ENCODE data around the gene TMEM108.

The TMEM108 gene

DNA sequence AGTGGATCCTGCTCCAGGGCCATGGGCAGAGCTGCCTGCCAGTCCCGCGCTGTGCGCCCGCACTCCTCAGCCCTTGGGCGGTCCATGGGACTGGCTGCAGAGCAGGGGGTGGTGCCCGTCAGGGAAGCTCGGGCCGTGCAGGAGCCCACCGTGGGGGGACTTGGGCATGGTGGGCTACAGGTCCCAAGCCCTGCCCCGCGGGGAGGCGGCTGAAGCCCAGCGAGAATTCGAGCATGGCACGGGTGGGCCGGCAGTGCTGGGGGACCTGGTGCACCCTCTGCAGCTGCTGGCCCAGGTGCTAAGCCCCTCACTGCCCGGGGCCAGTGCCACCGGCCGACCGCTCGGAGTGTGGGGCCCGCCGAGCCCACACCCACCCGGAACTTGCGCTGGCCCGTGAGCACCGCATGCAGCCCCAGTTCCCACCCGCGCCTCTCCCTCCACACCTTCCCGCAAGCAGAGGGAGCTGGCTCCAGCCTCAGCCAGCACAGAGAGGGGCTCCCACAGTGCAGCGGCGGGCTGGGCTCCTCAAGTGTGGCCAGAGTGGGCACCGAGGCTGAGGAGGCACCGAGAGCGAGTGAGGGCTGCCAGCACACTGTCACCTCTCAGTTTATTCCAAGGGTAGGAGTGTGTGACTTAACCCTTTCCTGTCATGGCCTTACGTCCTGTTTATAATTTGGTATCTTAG lies 129.3 kb downstream of the TMEM108 start:
- DNase-seq (ENCODE audit: low spot score): no peak

DNA sequence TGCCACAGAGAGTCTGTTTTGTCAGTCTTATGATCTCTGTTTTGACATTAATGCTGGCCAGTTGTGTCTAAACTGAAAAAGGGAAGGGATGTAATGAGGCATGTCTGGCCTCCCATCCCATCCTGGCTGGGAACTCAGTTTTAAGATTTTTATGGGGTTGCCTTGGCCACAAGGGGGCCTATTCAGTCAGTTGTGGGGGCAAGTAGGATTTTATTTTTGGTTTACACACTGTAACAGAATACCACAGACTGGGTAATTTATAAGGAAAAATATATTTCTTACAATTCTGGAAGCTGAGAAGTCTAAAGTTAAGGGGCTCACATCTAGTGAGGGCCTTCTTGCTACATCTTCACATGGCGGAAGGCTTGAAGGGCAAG lies 129.8 kb downstream of the TMEM108 start:
- DNase-seq (ENCODE audit: low spot score): no peak

DNA sequence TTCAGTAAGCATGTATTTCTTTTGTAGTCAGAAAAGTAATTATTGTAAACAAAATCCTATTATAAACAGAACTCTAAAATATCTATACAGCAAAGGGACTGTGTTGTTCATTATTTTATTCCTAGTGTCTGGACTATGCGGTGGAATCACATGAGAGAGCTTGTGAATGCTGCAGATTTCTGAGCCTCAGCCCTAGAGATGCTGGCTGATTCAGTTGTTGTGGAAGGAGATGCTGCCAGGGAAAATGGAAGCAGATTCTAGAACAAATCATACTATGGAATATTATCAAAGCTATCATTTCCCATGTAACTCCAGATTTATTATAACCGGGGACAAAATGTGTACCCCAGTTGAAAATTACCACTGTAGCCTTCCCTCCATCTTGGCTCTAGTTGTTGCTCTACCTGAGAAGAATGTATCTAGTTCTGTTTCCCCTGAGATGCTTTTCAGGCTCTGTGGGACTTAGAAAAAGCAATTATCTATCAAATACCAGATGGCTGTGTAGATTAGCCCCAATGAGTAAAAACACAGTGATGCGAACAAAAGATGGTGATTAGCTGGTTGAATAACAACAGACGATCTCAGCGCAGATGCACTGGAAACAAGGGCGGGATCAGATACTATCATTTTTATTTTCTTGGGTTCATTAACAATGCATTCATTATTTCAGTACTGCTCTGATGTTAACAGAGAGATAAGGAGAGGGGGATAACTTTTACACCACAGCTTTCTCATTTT lies 131.3 kb downstream of the TMEM108 start:
- DNase-seq (ENCODE audit: low spot score): no peak

DNA sequence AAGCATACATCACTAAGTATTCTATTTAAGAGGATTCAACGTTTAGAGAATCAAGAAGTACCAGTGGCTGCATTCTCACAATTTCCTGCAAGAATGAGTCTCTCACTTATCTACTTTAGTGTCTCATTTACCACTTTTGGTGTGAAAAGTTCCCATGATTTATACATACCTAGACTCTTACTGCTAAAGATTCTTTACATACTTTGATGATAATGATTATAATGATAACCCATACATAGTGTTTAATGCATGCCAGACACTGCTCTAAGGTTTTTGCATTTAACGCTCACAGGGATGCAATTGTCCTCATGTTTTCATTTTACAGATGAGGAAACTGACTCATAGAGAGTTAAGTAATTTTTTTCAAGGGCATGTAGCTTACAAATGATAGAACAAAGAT lies 133.6 kb downstream of the TMEM108 start:
- no peak for DNase-seq (ENCODE audit: low spot score)

DNA sequence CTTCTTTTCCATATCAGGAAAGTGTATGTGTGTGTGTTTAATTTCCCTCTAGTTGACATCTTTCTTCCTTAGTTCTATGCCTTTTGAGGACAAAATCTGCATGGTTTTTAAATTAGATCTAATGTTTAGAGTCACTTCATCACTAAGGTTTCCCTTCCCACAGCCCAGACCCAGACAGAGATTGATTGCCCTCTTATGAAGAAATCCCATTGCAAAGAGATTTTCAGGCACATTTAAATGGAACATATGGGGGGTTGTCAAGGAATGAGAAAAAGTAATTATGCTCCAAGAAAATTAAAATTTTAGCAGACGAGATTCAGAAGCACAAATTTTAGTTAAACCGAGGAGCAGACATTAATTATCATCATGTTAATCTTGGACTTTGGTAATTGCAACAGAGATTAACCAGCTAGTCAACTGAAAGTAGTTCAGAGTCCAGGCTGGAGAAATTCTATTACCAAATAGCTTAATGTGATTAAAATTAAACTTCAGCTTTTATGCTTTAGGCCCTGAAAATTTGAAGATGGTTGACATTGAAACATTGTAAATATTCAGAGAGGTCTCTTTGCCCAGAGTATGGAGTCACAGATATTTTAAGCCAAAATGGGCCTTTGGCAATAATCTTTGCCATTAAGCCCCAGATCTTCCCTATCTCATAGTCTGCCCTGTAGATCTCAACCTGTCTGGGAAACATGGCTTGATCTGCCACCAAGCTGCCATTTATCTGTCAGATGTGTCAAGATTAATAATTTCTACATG lies 143.4 kb downstream of the TMEM108 start:
- DNase-seq (ENCODE audit: low spot score): no peak

DNA sequence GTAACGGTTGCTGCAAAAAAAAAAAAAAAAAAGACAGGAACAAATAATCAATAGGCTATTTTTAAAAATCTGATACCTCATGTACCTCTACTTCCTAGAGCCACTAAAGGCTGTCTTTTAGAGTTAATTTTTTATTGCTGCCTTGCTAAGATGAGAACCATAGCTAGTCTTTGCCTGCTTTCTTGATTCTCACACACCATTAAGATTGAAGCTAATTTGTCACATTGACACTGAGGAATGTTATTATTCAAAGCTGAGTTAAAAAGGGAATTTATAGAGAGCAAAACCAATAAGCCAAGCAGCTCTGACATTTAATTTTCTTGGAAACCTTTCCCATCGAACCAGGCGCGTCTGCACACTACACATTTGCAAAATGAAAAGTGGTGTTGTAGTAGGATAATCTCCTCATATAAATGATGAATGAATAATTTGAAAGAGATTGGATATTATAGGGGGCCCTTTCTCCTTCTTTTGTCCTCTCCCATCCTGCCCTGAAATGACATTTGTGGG lies 149.7 kb downstream of the TMEM108 start:
- no peak for DNase-seq (ENCODE audit: low spot score)

DNA sequence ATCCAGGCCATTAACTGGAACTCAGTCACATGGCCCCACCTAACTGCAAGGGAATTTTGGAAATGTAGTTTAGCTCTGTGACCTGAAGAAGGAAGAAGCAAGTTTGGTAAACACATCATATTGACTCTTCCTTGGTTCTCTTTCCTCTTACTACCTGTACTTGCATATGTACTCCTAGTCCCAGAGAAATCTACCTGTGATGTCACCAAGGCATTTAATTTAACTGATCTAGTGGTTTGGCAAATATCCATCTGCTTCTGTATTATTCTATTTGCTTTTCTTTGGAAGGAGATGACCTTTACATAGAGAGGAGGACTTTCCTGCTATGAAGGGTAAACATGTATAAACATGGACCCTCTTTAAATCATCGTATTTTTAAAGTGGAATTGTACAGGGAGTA lies 150.8 kb downstream of the TMEM108 start:
- DNase-seq (ENCODE audit: low spot score): no peak

DNA sequence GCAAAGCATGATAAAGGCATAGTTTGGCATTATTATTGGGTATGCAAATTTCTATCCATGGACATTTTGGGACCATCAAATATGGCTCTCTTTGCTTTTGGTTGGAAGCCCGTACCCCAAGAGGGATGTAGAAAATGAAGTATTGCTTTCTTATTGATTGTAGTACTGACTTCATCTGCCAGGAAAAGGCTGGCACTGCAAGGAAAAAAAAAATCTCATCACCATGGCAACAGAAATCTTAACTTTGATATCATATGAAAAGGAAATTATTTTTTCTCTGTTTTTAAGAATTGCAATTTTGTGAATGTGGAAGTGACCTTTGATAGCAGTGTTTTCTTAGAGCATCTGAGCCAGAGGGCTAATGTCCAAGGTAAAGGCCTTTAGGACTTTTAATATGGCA lies 151.7 kb downstream of the TMEM108 start:
- no peak for DNase-seq (ENCODE audit: low spot score)

DNA sequence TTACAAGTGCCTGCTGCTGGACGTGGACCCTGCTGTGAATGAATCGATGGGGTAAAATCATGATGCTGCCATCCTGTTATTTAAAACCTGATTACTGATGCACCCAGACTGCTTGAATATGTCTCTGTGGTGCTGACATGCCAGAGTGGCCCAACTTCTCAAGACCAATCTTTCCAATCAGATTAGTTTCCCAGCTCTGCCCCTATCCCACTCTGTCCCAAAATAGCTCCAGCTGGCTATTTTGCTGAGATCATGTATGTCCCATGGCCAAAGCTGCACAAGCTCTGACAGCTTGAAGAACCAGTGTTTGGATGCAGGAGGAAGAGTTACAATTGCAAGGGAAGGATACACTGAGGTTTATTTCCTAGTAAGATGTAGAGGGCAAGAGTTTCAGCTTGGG lies 153.6 kb downstream of the TMEM108 start:
- no peak for DNase-seq (ENCODE audit: low spot score)

DNA sequence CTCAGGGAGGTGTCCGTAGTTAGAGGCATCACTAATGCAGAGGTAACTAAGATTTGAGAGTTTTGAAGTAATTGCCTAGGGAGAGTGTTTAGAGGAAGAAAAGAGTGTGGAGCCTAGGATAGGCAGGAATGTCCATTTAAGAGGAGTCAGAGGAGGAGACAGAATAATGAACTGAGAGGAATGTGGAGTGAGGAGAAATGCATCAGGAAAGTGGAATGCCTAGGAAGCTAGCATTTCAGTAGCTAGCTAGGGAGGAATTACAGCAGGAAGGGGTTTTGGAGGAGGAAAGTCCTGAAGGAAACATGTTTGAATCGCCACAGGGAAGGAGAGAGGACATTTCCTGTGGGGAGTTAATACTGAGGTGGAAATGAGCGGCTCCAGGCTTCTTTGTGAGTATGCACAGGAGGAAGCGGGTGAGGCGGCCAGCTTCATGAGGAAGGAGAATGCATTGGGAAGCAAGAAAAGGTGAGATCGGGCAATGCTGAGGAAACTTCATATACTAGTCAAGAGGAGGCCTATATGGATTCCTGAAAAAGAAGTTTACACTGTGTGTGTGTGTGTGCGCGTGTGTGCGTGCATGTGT lies 154.3 kb downstream of the TMEM108 start:
- DNase-seq (ENCODE audit: low spot score): no peak

DNA sequence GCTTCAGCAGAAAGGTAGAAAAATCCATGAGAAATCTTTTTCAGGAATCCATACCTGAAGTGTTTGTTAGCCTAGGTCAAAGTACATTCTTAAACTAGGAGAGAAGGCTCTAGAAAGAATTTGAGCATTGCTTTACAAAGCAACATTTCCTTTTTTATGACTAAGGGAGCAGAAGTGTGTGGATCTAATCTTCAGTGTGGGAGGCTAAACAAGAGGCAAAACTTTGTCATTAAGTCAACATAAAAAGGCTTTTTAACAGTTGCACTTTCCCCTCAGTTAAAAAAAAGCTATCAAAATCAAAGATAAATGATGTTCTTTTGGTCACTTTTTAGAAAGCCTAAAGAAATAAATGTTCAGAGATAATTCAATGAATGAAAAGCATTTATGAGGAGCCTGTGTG lies 154.8 kb downstream of the TMEM108 start:
- DNase-seq (ENCODE audit: low spot score): no peak

DNA sequence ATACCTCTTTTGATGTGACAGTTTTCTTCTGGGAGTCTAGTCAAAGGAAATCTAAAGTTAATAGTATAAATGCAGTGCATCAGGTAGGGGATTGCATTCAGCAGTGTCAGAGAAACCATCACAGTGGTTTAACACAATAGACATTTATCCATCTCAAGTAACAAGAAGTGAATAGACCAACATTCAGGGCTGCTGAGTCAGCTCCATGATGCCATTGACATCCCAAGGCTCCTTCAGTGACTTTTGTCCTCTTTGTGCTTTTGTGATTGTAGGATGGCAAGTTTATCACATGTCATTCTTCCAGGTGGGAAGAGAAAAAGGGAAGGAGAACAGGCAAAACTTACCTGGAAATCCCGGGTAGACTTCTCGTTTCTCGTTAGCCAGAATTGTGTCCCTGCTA lies 158.3 kb downstream of the TMEM108 start:
- no peak for DNase-seq (ENCODE audit: low spot score)

DNA sequence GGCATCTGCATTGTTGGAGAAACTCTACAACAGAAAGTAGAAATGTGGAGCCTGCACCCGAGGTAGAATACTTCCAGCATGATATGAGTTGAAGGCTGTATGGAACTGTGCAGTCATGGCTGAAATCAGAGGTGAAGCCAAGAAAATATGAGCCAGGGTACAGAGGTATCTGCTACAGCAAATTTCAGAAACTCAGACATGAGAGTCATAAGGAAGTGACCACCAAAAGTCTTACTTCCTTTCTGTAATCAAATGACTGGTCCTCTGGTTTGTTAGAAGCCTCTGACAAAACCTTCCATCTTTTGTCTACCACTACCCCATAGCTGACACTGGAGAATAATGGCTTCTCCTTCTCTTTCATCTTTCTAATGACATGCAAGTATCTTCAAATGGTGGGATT lies 159.4 kb downstream of the TMEM108 start:
- no peak for DNase-seq (ENCODE audit: low spot score)

DNA sequence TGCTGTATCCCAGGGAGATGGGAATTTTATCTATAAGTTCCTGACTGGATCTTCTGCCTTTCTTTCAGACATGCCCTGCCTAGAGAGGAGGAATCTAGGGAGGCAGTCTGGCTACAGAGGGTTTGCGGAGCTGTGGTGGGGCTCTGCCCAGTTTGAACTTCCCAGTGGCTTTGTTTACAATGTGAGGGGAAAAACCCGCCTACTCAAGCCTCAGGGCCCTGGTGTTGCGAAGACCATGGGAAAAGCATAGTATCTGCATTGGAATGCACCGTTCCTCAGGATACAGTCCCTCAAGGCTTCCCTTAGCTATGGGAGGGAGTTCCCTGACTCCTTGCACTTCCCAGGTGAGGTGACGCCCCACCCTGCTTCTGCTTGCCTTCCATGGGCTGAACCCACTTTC lies 168.7 kb downstream of the TMEM108 start:
- DNase-seq (ENCODE audit: low spot score): no peak

DNA sequence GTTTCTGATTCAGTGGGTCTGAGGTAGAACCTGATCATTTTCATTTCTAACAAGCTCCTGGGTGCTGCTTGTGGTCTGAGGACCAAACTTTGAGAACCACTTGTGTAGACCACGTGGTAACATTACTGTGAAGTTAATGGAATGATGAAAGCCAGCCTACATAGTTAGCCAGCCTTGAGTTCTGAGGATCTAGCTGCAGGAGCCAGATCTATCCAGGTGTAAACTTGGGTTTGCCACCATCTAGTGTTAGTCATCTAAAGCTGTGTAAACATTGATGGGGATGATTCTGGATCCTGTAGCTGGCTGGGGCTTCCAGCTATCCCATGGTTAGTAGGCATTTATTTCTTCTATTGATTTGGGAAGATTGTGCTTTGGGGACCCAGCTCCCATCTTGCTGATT lies 170.0 kb downstream of the TMEM108 start:
- no peak for DNase-seq (ENCODE audit: low spot score)

DNA sequence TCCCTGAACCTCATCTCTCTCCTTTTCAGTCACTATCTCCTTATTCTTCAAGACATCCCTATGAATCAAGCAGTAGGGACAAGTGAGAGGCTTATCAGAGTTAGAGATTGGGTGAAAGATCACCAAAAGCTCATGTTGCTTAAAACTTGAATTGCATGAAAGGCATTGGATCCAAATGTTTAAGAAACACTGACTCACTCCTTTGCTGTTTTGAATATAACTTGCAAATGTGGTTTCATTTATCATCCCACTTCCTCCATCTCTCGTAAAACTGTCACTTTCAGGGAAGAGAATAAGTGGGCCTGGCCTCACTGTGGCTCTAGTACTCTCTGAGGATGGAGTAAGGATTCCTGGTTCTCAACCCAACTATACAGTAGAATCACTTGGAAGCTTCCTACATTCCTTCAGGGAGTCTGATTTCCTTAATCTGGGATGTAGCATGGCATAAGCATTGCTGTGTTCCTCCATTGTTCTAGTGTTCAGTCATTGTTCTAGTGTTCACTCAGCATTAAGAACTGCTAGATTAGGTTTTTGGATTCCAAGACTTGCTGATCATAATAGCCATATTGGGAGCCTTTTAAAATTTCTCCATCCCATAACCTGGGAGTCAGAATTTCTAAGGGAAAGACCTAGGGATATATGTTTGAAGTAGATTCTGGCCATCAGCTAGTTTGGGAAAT lies 171.8 kb downstream of the TMEM108 start:
- DNase-seq (ENCODE audit: low spot score): no peak

DNA sequence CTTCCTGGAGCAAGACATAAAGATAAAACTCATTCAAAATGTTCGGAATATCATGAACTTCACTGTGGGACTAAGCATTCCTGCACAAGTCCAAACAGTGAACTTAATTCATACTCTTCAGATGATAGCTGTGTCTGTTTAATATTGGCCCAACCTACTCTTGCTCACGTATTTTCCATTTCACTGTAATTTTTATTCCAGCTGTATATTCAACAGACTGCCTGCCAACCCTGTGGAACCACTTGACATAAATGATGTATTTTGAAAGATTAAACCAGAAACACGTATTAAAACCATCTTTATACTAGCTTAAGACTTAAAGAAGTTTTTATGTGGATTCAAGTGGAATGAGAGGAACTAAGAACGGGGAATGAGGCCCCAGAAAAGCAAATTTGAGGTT lies 172.5 kb downstream of the TMEM108 start:
- DNase-seq (ENCODE audit: low spot score): no peak

DNA sequence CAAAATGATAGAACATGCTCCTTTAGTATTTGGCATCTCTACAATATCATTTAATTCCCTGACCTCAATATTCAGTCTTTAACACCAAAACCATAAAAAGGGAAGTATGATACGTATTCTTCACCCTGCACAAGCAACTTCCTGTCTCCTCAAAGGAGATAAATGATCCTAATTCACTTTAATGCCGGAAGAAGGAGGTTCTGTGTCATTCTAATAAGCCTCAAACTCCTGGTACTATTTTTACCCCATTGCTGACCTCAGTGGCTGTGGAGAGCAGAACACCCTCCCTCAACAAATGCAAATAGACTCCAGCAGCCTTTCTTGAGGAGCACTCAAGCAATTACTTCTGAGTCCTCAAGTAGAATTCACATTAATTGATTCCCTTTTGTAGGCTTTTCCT lies 173.3 kb downstream of the TMEM108 start:
- no peak for DNase-seq (ENCODE audit: low spot score)

DNA sequence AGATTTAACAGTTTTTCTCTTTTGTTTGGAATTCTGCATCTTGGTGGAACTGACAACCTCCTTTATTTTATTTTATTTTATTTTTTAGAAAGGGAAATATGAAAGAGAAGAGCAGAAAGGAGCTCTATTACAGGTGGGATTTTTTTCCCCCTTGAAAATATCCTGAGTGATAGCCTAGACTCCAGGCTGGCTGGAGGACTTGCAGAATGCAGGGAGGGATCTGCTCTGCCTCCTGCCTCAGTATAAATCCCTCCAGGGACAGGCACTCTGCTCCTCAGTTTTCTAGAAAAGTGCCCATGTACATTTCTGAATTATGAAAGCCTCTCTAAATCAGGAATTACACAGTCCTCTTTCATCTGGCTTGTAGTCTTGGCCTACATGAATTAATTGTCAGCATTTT lies 173.7 kb downstream of the TMEM108 start:
- DNase-seq (ENCODE audit: low spot score): no peak

DNA sequence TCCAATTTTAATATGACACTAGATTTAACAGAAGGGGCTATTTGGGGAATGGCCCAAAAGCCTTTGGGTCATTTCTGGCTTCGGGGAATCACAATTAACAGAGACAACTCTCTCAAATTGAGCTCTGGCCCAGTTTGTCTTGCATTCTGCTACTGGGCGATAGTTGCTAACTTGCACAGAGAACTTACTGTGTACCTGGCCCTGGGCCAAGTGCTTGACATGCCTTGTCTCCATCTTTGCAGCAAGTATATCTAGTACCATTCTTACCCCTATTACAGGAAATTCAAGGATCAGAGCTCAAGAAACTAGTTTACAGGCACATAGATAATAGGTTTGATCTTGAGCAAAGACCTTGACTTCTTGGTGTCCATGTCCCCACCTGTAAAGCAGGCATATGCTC lies 175.7 kb downstream of the TMEM108 start:
- DNase-seq (ENCODE audit: low spot score): no peak

DNA sequence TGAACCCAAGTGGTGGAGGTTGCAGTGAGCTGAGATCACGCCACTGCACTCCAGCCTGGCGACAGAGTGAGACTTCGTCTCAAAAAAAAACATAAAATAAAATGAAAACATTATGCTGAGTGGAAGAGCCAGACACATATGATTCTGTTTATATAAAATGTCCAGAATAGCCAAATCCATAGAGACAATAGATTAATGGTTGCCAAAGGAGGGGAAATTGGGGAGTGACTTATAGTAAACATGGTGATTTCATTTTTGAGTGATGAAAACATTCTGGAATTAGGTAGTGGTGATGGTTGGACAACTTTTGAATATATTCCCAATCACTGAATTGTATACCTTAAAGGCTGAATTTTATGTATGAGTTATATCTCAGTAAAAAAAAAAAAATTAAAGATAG lies 189.6 kb downstream of the TMEM108 start:
- DNase-seq (ENCODE audit: low spot score): no peak

DNA sequence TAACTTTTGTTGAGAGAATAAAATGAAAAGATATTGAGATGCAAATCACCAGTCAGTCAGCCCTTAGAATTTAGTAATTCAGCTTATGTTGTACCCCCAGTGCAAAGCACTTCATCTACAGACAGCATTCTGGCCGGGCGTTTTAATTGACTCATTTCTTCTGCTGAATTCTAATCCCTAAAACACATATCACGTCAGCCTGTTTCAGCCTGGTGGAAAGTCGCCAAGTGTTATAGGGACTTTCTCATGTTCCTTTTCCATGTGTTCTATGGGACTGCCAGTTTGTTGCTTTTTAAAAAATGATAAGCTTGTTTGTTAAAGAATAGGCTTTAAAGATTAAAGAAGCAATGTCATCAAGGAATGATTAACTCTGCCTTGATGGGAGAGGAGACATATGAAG lies 192.0 kb downstream of the TMEM108 start:
- no peak for DNase-seq (ENCODE audit: low spot score)

Data from LoVo (cell line).